HCT116 (cell line): Measurements from ENCODE around the gene DOCK4. TPM values are rescaled to one million over a fixed set of nuclear protein-coding genes. Genes with fewer than 3 reads are reported as not detected.

Experiments
- ATAC-seq: fragments of 200-7000 bp; cut with Tn5 transposase; 2 replicates; pipeline ENCODE4 v1.9.1; 2020; ENCODE audit warnings: mild to moderate bottlenecking, moderate library complexity
- BruUV-seq: library from RNA; stranded (reverse); fragments of 400-500 nt; replicated peaks from 2 replicates; lab custom pipeline; 2021; lab: Mats Ljungman, UMichigan
- CTCF ChIA-PET: fragments of 300-600 bp; sonication (Branson Sonifier 250); formaldehyde crosslinking; loops from one replicate; lab custom pipeline; 2021; ENCODE audit warnings: antibody characterized with exemption; lab: Charles Lee
- POLR2A ChIA-PET: fragments of 300-600, 350-600 bp; sonication (Branson Sonifier 250); formaldehyde crosslinking; loops from one replicate; lab custom pipeline; 2021; ENCODE audit warnings: antibody characterized with exemption; lab: Charles Lee
- RAD21 ChIA-PET, 2 experiments: fragments of 300-600 bp; sonication (Branson Sonifier 250); formaldehyde crosslinking; loops; one replicate each; lab custom pipeline; 2023; ENCODE audit warnings: low total read pairs in 2 of 2; ENCODE audit not compliant: uncharacterized antibody in 2 of 2, unreplicated experiment in 2 of 2, low non-redundant PET in 1 of 2; lab: Charles Lee
- DNase-seq: peaks from one replicate; pipeline ENCODE4 v3.0.0-alpha.2; 2010; ENCODE audit warnings: low read depth, low spot score
- H2AFZ ChIP-seq: fragments of 200-600 bp; shearing (Covaris generic), sonication (generic); 2 replicates; pipeline ENCODE4 v1.6.1; 2017; ENCODE audit warnings: low read depth, mixed run types, mixed read lengths, antibody characterized with exemption, low read length; ENCODE audit not compliant: poor library complexity, severe bottlenecking
- H3K27ac ChIP-seq: 2 replicates; pipeline ENCODE4 v1.5.1; 2012; ENCODE audit warnings: low read depth, low read length
- H3K27me3 ChIP-seq: fragments of 200-600 bp; sonication (generic); 2 replicates; pipeline ENCODE4 v1.6.1; 2016; ENCODE audit warnings: mixed run types, low read length, mixed read lengths; ENCODE audit not compliant: insufficient read depth
- H3K36me3 ChIP-seq, 2 experiments: fragments of 200-500 bp in 1 of 2; fragments of 200-600 bp in 1 of 2; sonication (Bioruptor generic) in 1 of 2; sonication (generic) in 1 of 2; 2 replicates each; pipeline versions ENCODE4 v1.5.1 to v1.6.1; 2014 to 2016; ENCODE audit warnings: low read length in 2 of 2, inconsistent platforms in 1 of 2, mixed read lengths in 1 of 2, mixed run types in 1 of 2; ENCODE audit not compliant: insufficient read depth in 2 of 2, control insufficient read depth in 1 of 2
- H3K4me1 ChIP-seq, 2 experiments: fragments of 200-600 bp in 1 of 2; sonication (generic) in 1 of 2; 2 replicates each; pipeline versions ENCODE4 v1.5.1 to v1.6.1; 2012 to 2017; ENCODE audit warnings: low read length in 2 of 2, inconsistent platforms in 1 of 2, mild to moderate bottlenecking in 1 of 2, mixed read lengths in 1 of 2, mixed run types in 1 of 2, moderate library complexity in 1 of 2; ENCODE audit not compliant: insufficient read depth in 2 of 2, control insufficient read depth in 1 of 2
- H3K4me2 ChIP-seq: fragments of 200-600 bp; sonication (generic); 2 replicates; pipeline ENCODE4 v1.6.1; 2017; ENCODE audit warnings: mixed run types, low read length, mixed read lengths
- H3K4me3 ChIP-seq, 2 experiments: fragments of 200-600 bp in 1 of 2; sonication (generic) in 1 of 2; replicated peaks in 1 of 2; 2 replicates each; pipeline ENCODE4 v1.5.1; 2011 to 2016; ENCODE audit warnings: low read length in 2 of 2, control low read depth in 1 of 2, low read depth in 1 of 2, mild to moderate bottlenecking in 1 of 2, mixed read lengths in 1 of 2, mixed run types in 1 of 2
- H3K79me2 ChIP-seq: fragments of 200-600 bp; sonication (generic); 2 replicates; pipeline ENCODE4 v1.6.1; 2017; ENCODE audit warnings: mild to moderate bottlenecking, mixed run types, low read length, moderate library complexity, mixed read lengths; ENCODE audit not compliant: insufficient read depth
- H3K9ac ChIP-seq: fragments of 200-600 bp; sonication (generic); 2 replicates; pipeline ENCODE4 v1.6.1; 2016; ENCODE audit warnings: low read length, mixed read lengths
- H3K9me2 ChIP-seq: fragments of 200-600 bp; sonication (generic), shearing (Covaris generic); 2 replicates; pipeline ENCODE4 v1.6.1; 2017; ENCODE audit warnings: mixed run types, mild to moderate bottlenecking, moderate library complexity; ENCODE audit not compliant: insufficient read depth
- H3K9me3 ChIP-seq, 2 experiments: fragments of 200-500 bp in 1 of 2; fragments of 200-600 bp in 1 of 2; sonication (Bioruptor generic) in 1 of 2; sonication (generic) in 1 of 2; 2 replicates each; pipeline ENCODE4 v1.6.1; 2014 to 2017; ENCODE audit warnings: low read length in 2 of 2, mixed read lengths in 2 of 2, inconsistent platforms in 1 of 2, low read depth in 1 of 2, mild to moderate bottlenecking in 1 of 2, mixed run types in 1 of 2, moderate library complexity in 1 of 2; ENCODE audit not compliant: control insufficient read depth in 1 of 2, insufficient read depth in 1 of 2
- H4K20me1 ChIP-seq: fragments of 200-600 bp; sonication (generic), shearing (Covaris generic); 2 replicates; pipeline ENCODE4 v1.6.1; 2017; ENCODE audit warnings: mixed run types, mild to moderate bottlenecking, moderate library complexity; ENCODE audit not compliant: insufficient read depth
- CBX3 ChIP-seq: IDR thresholded peaks from 2 replicates; pipeline ENCODE4 v1.6.1; 2012; ENCODE audit warnings: low read depth
- CEBPB ChIP-seq: IDR thresholded peaks from 2 replicates; pipeline ENCODE4 v1.6.1; 2012; ENCODE audit warnings: low read depth
- EZH2 ChIP-seq: fragments of 200-600 bp; sonication (generic); IDR thresholded peaks from 2 replicates; pipeline ENCODE4 v1.6.1; 2017; ENCODE audit warnings: antibody characterized with exemption, mixed run types
- FOSL1 ChIP-seq: IDR thresholded peaks from 2 replicates; pipeline ENCODE4 v1.6.1; 2012; ENCODE audit warnings: low read depth
- POLR2AphosphoS5 ChIP-seq: IDR thresholded peaks from 2 replicates; pipeline ENCODE4 v1.6.1; 2011; ENCODE audit warnings: mild to moderate bottlenecking, low read depth, low read length, moderate library complexity
- SP1 ChIP-seq: IDR thresholded peaks from 2 replicates; pipeline ENCODE4 v1.6.1; 2012; ENCODE audit warnings: low read depth
- SRF ChIP-seq: IDR thresholded peaks from 2 replicates; pipeline ENCODE4 v1.6.1; 2012; ENCODE audit warnings: low read depth
- TCF7L2 ChIP-seq: IDR thresholded peaks from 2 replicates; pipeline ENCODE4 v1.7.0; 2011; ENCODE audit warnings: borderline replicate concordance, inconsistent platforms; ENCODE audit not compliant: insufficient read depth, insufficient read length; ENCODE audit errors: extremely low read depth
- ZFX ChIP-seq: fragments of 450-650 bp; IDR thresholded peaks from 2 replicates; pipeline ENCODE4 v1.6.1; 2017
- ZNF274 ChIP-seq: fragments of 200-500 bp; sonication (Bioruptor generic); IDR thresholded peaks from 2 replicates; pipeline ENCODE4 v1.6.1; 2014; ENCODE audit warnings: mild to moderate bottlenecking, low read depth, low read length, inconsistent platforms
- intact Hi-C: fragments of 100-400 bp; cut with micrococcal nuclease; formaldehyde crosslinking; loops from 2 replicates; pipeline ENCODE4 v1.10.0; 2022
- total RNA-seq: library from RNA; stranded (reverse); gene quantifications from one replicate; pipeline ENCODE4 v1.2.1, GENCODE V29; 2021; ENCODE audit not compliant: unreplicated experiment
- TF ChIP-seq, protein P1 (sequence below): IDR thresholded peaks from 2 replicates; pipeline ENCODE4 v1.6.1; 2012; ENCODE audit warnings: low read depth
- TF ChIP-seq, protein P2 (sequence below): IDR thresholded peaks from 2 replicates; pipeline ENCODE4 v1.6.1; 2012

The DOCK4 gene
- total RNA-seq, 1 experiment from 2014 or later: 2.2 TPM

DNA sequence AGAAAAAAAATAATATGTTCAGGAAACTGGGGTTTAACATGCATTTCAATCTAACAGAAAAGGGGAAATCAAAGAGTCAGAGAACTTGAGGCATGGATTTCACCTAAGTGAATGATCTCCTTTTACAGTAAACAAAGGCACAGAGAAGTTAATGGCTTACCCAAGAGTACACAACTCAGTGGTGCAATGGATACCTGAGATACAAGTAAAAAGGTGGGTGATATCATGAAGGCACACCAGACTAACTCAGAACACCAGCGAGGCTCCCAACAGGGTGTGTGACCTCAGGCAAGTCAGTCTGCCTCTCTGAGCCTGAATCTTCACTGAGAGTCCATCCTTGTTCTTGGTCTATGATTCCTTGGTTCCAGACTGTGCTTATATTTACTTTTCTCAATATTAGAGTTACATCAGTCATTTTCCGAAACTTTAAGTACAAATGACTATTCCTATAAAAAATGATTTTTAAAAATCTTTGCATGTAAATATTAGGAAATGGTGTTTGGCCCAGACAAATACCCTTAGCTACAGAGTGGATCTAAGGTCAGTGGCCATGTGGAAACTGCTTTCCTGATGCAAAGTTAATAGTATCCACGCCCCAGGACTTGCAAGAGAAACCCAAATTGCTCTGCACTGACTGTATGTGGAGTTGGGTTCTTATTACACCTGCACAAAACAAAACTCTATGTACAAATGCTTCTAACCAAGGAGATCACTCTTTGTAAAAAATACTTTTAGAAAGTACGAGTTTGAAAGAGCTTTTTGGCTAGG is 361.1 kb downstream of the DOCK4 start (continued):
- no peak for TF ChIP-seq EZH2
- TF ChIP-seq, protein P1, sequence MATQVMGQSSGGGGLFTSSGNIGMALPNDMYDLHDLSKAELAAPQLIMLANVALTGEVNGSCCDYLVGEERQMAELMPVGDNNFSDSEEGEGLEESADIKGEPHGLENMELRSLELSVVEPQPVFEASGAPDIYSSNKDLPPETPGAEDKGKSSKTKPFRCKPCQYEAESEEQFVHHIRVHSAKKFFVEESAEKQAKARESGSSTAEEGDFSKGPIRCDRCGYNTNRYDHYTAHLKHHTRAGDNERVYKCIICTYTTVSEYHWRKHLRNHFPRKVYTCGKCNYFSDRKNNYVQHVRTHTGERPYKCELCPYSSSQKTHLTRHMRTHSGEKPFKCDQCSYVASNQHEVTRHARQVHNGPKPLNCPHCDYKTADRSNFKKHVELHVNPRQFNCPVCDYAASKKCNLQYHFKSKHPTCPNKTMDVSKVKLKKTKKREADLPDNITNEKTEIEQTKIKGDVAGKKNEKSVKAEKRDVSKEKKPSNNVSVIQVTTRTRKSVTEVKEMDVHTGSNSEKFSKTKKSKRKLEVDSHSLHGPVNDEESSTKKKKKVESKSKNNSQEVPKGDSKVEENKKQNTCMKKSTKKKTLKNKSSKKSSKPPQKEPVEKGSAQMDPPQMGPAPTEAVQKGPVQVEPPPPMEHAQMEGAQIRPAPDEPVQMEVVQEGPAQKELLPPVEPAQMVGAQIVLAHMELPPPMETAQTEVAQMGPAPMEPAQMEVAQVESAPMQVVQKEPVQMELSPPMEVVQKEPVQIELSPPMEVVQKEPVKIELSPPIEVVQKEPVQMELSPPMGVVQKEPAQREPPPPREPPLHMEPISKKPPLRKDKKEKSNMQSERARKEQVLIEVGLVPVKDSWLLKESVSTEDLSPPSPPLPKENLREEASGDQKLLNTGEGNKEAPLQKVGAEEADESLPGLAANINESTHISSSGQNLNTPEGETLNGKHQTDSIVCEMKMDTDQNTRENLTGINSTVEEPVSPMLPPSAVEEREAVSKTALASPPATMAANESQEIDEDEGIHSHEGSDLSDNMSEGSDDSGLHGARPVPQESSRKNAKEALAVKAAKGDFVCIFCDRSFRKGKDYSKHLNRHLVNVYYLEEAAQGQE: no peak
- TF ChIP-seq SRF: no peak
- TF ChIP-seq CEBPB: no peak
- TF ChIP-seq, protein P2, sequence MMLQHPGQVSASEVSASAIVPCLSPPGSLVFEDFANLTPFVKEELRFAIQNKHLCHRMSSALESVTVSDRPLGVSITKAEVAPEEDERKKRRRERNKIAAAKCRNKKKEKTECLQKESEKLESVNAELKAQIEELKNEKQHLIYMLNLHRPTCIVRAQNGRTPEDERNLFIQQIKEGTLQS: no peak
- TF ChIP-seq POLR2AphosphoS5: no peak
- no peak for TF ChIP-seq SP1

DNA sequence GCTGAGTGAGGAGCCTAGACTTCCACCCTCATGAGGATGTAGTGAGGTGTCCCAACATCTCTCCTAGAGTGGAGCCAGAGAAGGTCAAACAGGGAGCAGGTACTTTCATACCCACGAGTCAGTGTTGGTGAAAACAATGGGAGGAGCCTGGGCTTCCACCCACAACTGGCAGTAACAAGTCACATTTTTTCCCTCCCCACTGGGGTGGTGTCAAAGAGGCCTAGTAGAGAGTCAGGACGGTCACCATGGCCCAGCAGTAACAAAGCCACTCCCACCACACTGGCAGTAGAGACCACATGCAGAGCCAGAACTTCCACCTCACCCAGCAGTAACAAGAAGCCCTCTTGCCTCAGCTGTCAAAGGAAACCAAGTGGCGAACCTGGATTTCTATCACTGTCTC is 363.7 kb downstream of the DOCK4 start:
- no TSS peak for BruUV-seq
- CTCF ChIA-PET: no interaction called here
- ATAC-seq: no peak

More for the DNA sequence above, 363.7 kb downstream of the DOCK4 start:
- Histone ChIP-seq H3K4me3 (no peak overlapping the region), H3K4me1 (no peaks in the 10 kb centered on the region), H3K9ac (no peak overlapping the region), H3K4me2 (no peak overlapping the region), H3K36me3 (no peaks in the 10 kb centered on the region), H2AFZ (no peak overlapping the region), H3K9me3 (no peaks in the 10 kb centered on the region), H3K27ac (no peak overlapping the region), H3K9me2 (no peaks in the 10 kb centered on the region), H3K79me2 (no peaks in the 10 kb centered on the region), H4K20me1 (no peaks in the 10 kb centered on the region)
- intact Hi-C loops: no loop called here
- DNase-seq: no peak
- ChIA-PET POLR2A (no interaction called here), RAD21 (no interaction called here)
- TF ChIP-seq ZFX: no peak
- no peak for TF ChIP-seq EZH2
- TF ChIP-seq, protein P1: no peak
- TF ChIP-seq ZNF274: no peak
- no peak for TF ChIP-seq TCF7L2
- TF ChIP-seq FOSL1: no peak
- TF ChIP-seq CBX3: no peak
- TF ChIP-seq, all 23 proteins: peak for 0
- no peaks in the 10 kb centered on the region for H3K27me3 ChIP-seq
